GM12878 (cell line): ENCODE measurements around the gene SPATA2. TPM values are rescaled to one million over a fixed set of nuclear protein-coding genes. Genes with fewer than 3 reads are reported as not detected.

Experiments
- ATAC-seq: fragments of 200-7000 bp; cut with Tn5 transposase; 3 replicates; pipeline ENCODE4 v1.9.1; 2020; ENCODE audit warnings: mild to moderate bottlenecking, moderate library complexity
- BruUV-seq: library from RNA; stranded (reverse); fragments of 400-500 nt; replicated peaks from 2 replicates; lab custom pipeline; 2021; lab: Mats Ljungman, UMichigan
- CTCF ChIA-PET: fragments of 300-600 bp; sonication (Branson Sonifier 250); formaldehyde crosslinking; extraction: SDS; loops from one replicate; lab custom pipeline; 2021; ENCODE audit warnings: inconsistent platforms; lab: Yijun Ruan, JAX
- POLR2A ChIA-PET: fragments of 350-600 bp; formaldehyde crosslinking; extraction: SDS; loops from one replicate; lab custom pipeline; 2021; ENCODE audit warnings: inconsistent platforms; lab: Charles Lee
- RAD21 ChIA-PET: fragments of 300-600 bp; sonication (Branson Sonifier 250); formaldehyde crosslinking; loops from one replicate; lab custom pipeline; 2023; ENCODE audit warnings: antibody characterized with exemption; ENCODE audit not compliant: unreplicated experiment; lab: Charles Lee
- SMC1A ChIA-PET: fragments of 300-600 bp; sonication (Branson Sonifier 250); formaldehyde crosslinking; loops from one replicate; lab custom pipeline; 2023; ENCODE audit not compliant: unreplicated experiment, uncharacterized antibody; lab: Charles Lee
- DNase-seq: peaks from one replicate; pipeline ENCODE4 v3.0.0-alpha.2; 2011; ENCODE audit warnings: low read depth, low spot score
- FAIRE-seq: peaks from 3 replicates; lab custom pipeline; 2011; peaks lifted over from hg19 to GRCh38; lab: Jason Lieb, UNC
- H2AFZ ChIP-seq: 2 replicates; pipeline ENCODE4 v1.6.0; 2011; ENCODE audit warnings: low read depth, low read length, control low read depth; ENCODE audit not compliant: control insufficient read depth
- H3K27ac ChIP-seq: 2 replicates; pipeline ENCODE4 v1.5.1; 2011; ENCODE audit warnings: control low read depth; ENCODE audit not compliant: control insufficient read depth, insufficient read depth
- H3K27me3 ChIP-seq, 2 experiments: replicated peaks in 1 of 2; 2 replicates each; pipeline versions ENCODE4 v1.6.0 to v1.6.1; 2011; ENCODE audit warnings: low read length in 1 of 2; ENCODE audit not compliant: control insufficient read depth in 2 of 2, insufficient read depth in 2 of 2
- H3K36me3 ChIP-seq, 2 experiments: 2 replicates each; pipeline ENCODE4 v1.5.1; 2011; ENCODE audit warnings: low read length in 1 of 2; ENCODE audit not compliant: control insufficient read depth in 2 of 2, insufficient read depth in 2 of 2
- H3K4me1 ChIP-seq: 2 replicates; pipeline ENCODE4 v1.6.1; 2011; ENCODE audit warnings: mild to moderate bottlenecking, low read length, moderate library complexity, mixed read lengths; ENCODE audit not compliant: control insufficient read depth, insufficient read depth
- H3K4me2 ChIP-seq: 2 replicates; pipeline ENCODE4 v1.6.0; 2011; ENCODE audit warnings: control low read depth; ENCODE audit not compliant: control insufficient read depth, insufficient read depth
- H3K4me3 ChIP-seq: fragments of 200-600 bp; sonication (generic); 2 replicates; pipeline ENCODE4 v1.5.1; 2016
- H3K79me2 ChIP-seq: 2 replicates; pipeline ENCODE4 v1.6.0; 2011; ENCODE audit warnings: low read length; ENCODE audit not compliant: control insufficient read depth, insufficient read depth
- H3K9ac ChIP-seq: 2 replicates; pipeline ENCODE4 v1.8.0; 2011; ENCODE audit warnings: low read length, control low read depth, mixed read lengths; ENCODE audit not compliant: control insufficient read depth, insufficient read depth
- H3K9me3 ChIP-seq: replicated peaks from 3 replicates; pipeline ENCODE4 v1.5.1; 2011; ENCODE audit warnings: mild to moderate bottlenecking, low read length; ENCODE audit not compliant: control insufficient read depth, insufficient read depth
- H4K20me1 ChIP-seq: 2 replicates; pipeline ENCODE4 v1.6.0; 2011; ENCODE audit not compliant: control insufficient read depth, insufficient read depth
- ATF2 ChIP-seq: IDR thresholded peaks from 2 replicates; pipeline ENCODE4 v1.6.1; 2012; ENCODE audit warnings: low read length, inconsistent platforms
- CHD4 ChIP-seq: fragments of 200-600 bp; sonication (generic); IDR thresholded peaks from 2 replicates; pipeline ENCODE4 v1.6.1; 2016; ENCODE audit warnings: mild to moderate bottlenecking
- CTCF ChIP-seq, 3 experiments: IDR thresholded peaks in 2 of 3; conservative IDR thresholded peaks in 1 of 3; 2 replicates each; pipeline ENCODE4 v1.5.1; 2011; ENCODE audit warnings: low read depth in 3 of 3, low read length in 3 of 3, mild to moderate bottlenecking in 3 of 3, control low read depth in 2 of 3, moderate library complexity in 2 of 3, inconsistent platforms in 1 of 3, mixed read lengths in 1 of 3; ENCODE audit not compliant: control insufficient read depth in 2 of 3, insufficient read depth in 1 of 3; ENCODE audit errors: extremely low read depth in 1 of 3
- ELK1 ChIP-seq: IDR thresholded peaks from 2 replicates; pipeline ENCODE4 v1.6.1; 2012; ENCODE audit warnings: low read depth, low read length, improper control_type of control experiment
- HDAC6 ChIP-seq: fragments of 200-600 bp; sonication (generic); IDR thresholded peaks from one replicate; pipeline ENCODE4 v1.8.0; 2017; ENCODE audit warnings: antibody characterized with exemption; ENCODE audit not compliant: unreplicated experiment
- IRF3 ChIP-seq: fragments of 450-650 bp; IDR thresholded peaks from 2 replicates; pipeline ENCODE4 v1.6.1; 2014; ENCODE audit warnings: mild to moderate bottlenecking
- KLF5 ChIP-seq: fragments of 450-650 bp; IDR thresholded peaks from 2 replicates; pipeline ENCODE4 v1.6.1; 2014; ENCODE audit warnings: mild to moderate bottlenecking; ENCODE audit not compliant: partially characterized antibody
- MYC ChIP-seq: IDR thresholded peaks from 2 replicates; pipeline ENCODE4 v1.6.1; 2011; ENCODE audit warnings: mild to moderate bottlenecking, low read length, moderate library complexity, inconsistent platforms; ENCODE audit not compliant: insufficient read depth, insufficient replicate concordance, insufficient read length, severe bottlenecking
- NFYB ChIP-seq: IDR thresholded peaks from 2 replicates; pipeline ENCODE4 v1.6.1; 2011; ENCODE audit warnings: low read depth, mild to moderate bottlenecking, low read length, improper control_type of control experiment, moderate library complexity; ENCODE audit not compliant: insufficient read depth
- NRF1 ChIP-seq: conservative IDR thresholded peaks from 2 replicates; pipeline ENCODE4 v1.6.1; 2011; ENCODE audit warnings: mild to moderate bottlenecking, low read depth, low read length, improper control_type of control experiment
- POLR2AphosphoS5 ChIP-seq: IDR thresholded peaks from 2 replicates; pipeline ENCODE4 v1.6.1; 2011; ENCODE audit warnings: mild to moderate bottlenecking, low read length, inconsistent platforms
- RAD51 ChIP-seq: fragments of 450-650 bp; IDR thresholded peaks from 2 replicates; pipeline ENCODE4 v1.6.1; 2016; ENCODE audit warnings: moderate library complexity, mild to moderate bottlenecking, inconsistent platforms
- SRF ChIP-seq, 2 experiments: IDR thresholded peaks; 2 replicates each; pipeline ENCODE4 v1.6.1; 2011; ENCODE audit warnings: low read depth in 2 of 2, low read length in 2 of 2, mild to moderate bottlenecking in 1 of 2, moderate library complexity in 1 of 2
- TBL1XR1 ChIP-seq: IDR thresholded peaks from 2 replicates; pipeline ENCODE4 v1.6.1; 2012; ENCODE audit warnings: low read depth, low read length, improper control_type of control experiment
- ZBTB4 ChIP-seq: fragments of 450-650 bp; formaldehyde crosslinking; IDR thresholded peaks from 2 replicates; pipeline ENCODE4 v1.4.0; 2022; ENCODE audit warnings: mild to moderate bottlenecking, moderate library complexity
- WGBS: methylation state at CpG from one replicate; pipeline ENCODE4 v1.1.6; 2016; ENCODE audit warnings: low lambda C conversion rate; ENCODE audit not compliant: insufficient replicate concordance, insufficient coverage; ENCODE audit errors: missing lambda C conversion rate; 5-methylcytosine and 5-hydroxymethylcytosine counted together
- in situ Hi-C: fragments of 300-500 bp; cut with MboI; formaldehyde crosslinking; loops from 9 replicates; pipeline ENCODE4 v1.14.3; 2018; ENCODE audit warnings: mixed read lengths
- intact Hi-C: fragments of 100-400 bp; cut with micrococcal nuclease; formaldehyde crosslinking; loops from one replicate; pipeline ENCODE4 v1.14.2; 2022; ENCODE audit not compliant: unreplicated experiment
- polyA plus RNA-seq, 11 experiments: library from polyadenylated mRNA; depleted of rRNA in 4 of 11; unstranded in 6 of 11; stranded (reverse) in 5 of 11; fragments of >200 nt; fragmentation: Nextera tagmentation in 4 of 11; fragmentation: Illumina TruSeq in 1 of 11; extraction: Ambion mirVana in 4 of 11; extraction: Trizol in 1 of 11; gene quantifications; 1 replicate in 1 of 11; 2 replicates in 10 of 11; pipeline versions ENCODE4 v1.2.1 to v1.2.3, GENCODE V29; 2011 to 2016; ENCODE audit warnings: inconsistent platforms in 2 of 11, missing spikeins in 2 of 11, low read depth in 1 of 11
- total RNA-seq, 4 experiments: library from RNA; depleted of rRNA in 3 of 4; stranded (reverse); fragments of >200 nt in 3 of 4; fragmentation: Illumina TruSeq in 1 of 4; extraction: Trizol in 1 of 4; gene quantifications; 2 replicates each; pipeline versions ENCODE4 v1.2.1 to v1.2.3, GENCODE V29; 2013 to 2021

Gene SPATA2
- total and polyA plus RNA-seq, 10 of the 15 experiments (the other 5 are each of a cell fraction or from before 2014, with no cell fraction given) = 0.93 to 11.7 (median 5.6) TPM

GRCh38 chr20:49906615-49907154 is 8.6 kb downstream of the SPATA2 start:
- RAD21 ChIA-PET = no interaction called here
- Histone ChIP-seq H4K20me1 (no peaks in the 10 kb centered on the region; the same call in 1 of the 2 replicates), H3K27me3 (no peaks in the 10 kb centered on the region), H3K9ac (no peak overlapping the region), H3K9me3 (no peaks in the 10 kb centered on the region), H3K79me2 (peaks cover 3% of the 10 kb centered on the region; the same call in 1 of the 2 replicates), H3K4me3 (no peak overlapping the region), H3K4me1 (no peaks in the 10 kb centered on the region), H2AFZ (no peak overlapping the region), H3K4me2 (no peak overlapping the region), H3K36me3 (peaks cover 17 to 23% of the 10 kb centered on the region in 2 experiments; a peak in 3 of 4 replicates), H3K27ac (no peak overlapping the region)
- in situ Hi-C loops (no loop called here), intact Hi-C loops (no loop called here)
- no TSS peak for BruUV-seq
- POLR2A ChIA-PET = no interaction called here
- ATAC-seq = no peak
- SMC1A ChIA-PET = no interaction called here
- FAIRE-seq = no peak
- DNase-seq = no peak
- CTCF ChIA-PET = interaction anchor here (1.5 kb wide), 1 partner anchor 31 kb away, joined by 4 read pairs; no protein-coding TSS in a partner anchor
- WGBS = 89% methylated on average over 15 of the region's 15 CpGs
- TF ChIP-seq ATF2 = no peak
- TF ChIP-seq TBL1XR1 = no peak
- no peak for TF ChIP-seq POLR2AphosphoS5
- no peak for TF ChIP-seq ELK1
- no peak for TF ChIP-seq ZBTB4 (CRISPR knock-in tag)
- no peak for TF ChIP-seq NFYB
- TF ChIP-seq RAD51 = no peak
- no peak for TF ChIP-seq KLF5
- TF ChIP-seq CHD4 = no peak
- TF ChIP-seq IRF3 = no peak
- no peak for TF ChIP-seq NRF1
- TF ChIP-seq SRF (IDR thresholded peaks at IDR 0.05; ENCODE audit: low read depth in 2 of 2, low read length in 2 of 2) = no peak
- no peak for TF ChIP-seq HDAC6
- TF ChIP-seq CTCF (IDR thresholded peaks at IDR 0.05 in 2 of 3, conservative IDR thresholded peaks at IDR 0.05 in 1 of 3; ENCODE audit: control insufficient read depth in 2 of 3, extremely low read depth in 1 of 3, insufficient read depth in 1 of 3, low read depth in 3 of 3, low read length in 3 of 3) = no peak
- TF ChIP-seq MYC = no peak
